BE2C (cell line): Measurements from ENCODE around the gene RAPGEF1.

Experiments used
- DNase-seq: peaks from one replicate; pipeline ENCODE4 v3.0.0-alpha.2; 2020
- H3K27me3 ChIP-seq: fragments of 250-450 bp; sonication (Bioruptor Pico); 2 replicates; pipeline ENCODE4 v1.5.1; 2020; ENCODE audit warnings: mild to moderate bottlenecking
- H3K36me3 ChIP-seq: fragments of 250-450 bp; sonication (Bioruptor Pico); 2 replicates; pipeline ENCODE4 v1.5.1; 2020; ENCODE audit warnings: mild to moderate bottlenecking
- H3K4me1 ChIP-seq: fragments of 250-450 bp; sonication (Bioruptor Pico); 2 replicates; pipeline ENCODE4 v1.5.1; 2020
- H3K4me3 ChIP-seq: 2 replicates; pipeline ENCODE4 v1.5.1; 2011; ENCODE audit warnings: low read depth, low read length
- H3K9me3 ChIP-seq: fragments of 250-450 bp; sonication (Bioruptor Pico); 2 replicates; pipeline ENCODE4 v1.5.1; 2020
- TF ChIP-seq, protein P1 (sequence below): IDR thresholded peaks from 2 replicates; pipeline ENCODE4 v1.5.1; 2012; ENCODE audit warnings: mild to moderate bottlenecking, low read depth, low read length

RAPGEF1 gene

DNA sequence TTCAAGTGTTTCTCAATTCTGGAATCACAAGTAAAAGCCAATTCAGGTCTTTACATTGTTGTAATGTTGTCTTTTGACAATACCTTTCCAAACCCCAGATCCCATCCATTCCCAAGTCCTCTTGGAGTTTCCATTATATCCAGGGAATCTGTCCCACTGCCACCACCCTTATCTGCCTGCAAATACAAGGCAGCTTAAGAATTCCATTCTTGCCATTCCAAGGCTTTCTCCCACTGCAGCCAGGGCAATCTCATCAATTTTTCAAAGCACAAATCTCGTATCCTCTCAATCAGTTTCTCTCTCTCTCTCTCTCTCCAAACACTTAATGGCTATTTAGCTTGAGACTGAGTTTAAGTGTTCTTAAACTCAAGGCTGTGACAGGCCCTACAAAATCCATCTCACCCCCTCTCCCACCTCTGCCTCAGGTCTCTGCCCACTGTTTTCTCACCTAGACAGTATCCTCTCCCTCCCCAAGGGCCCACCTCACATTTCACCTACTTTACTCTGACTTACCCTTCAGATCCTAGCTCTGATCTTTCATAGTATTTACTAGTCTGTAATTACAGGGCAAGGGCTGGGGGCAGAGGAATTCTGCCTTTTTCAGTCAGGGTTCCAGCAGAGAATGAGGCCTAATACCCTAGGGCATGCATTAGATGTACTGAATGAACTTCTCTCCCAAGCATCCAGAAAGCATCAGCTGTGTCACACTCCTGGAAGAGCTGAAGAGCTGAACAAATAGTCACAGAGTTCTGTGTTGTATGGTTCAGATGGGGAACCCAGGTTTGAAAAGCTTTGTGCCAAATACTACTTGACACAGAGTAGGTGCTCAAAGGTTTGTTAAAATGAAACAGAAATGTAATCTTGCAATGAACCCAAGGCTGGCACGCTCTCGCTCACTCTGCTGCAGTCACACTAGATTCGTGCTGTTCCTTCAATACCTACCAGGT, 46.0 kb downstream of the RAPGEF1 start:
- TF ChIP-seq, protein P1, sequence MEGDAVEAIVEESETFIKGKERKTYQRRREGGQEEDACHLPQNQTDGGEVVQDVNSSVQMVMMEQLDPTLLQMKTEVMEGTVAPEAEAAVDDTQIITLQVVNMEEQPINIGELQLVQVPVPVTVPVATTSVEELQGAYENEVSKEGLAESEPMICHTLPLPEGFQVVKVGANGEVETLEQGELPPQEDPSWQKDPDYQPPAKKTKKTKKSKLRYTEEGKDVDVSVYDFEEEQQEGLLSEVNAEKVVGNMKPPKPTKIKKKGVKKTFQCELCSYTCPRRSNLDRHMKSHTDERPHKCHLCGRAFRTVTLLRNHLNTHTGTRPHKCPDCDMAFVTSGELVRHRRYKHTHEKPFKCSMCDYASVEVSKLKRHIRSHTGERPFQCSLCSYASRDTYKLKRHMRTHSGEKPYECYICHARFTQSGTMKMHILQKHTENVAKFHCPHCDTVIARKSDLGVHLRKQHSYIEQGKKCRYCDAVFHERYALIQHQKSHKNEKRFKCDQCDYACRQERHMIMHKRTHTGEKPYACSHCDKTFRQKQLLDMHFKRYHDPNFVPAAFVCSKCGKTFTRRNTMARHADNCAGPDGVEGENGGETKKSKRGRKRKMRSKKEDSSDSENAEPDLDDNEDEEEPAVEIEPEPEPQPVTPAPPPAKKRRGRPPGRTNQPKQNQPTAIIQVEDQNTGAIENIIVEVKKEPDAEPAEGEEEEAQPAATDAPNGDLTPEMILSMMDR = no peak
- H3K4me1 ChIP-seq = peaks cover 3% of the 10 kb centered on the region
- no peak for DNase-seq
- no peaks in the 10 kb centered on the region for H3K36me3 ChIP-seq
- no peak overlapping the region for H3K4me3 ChIP-seq
- H3K9me3 ChIP-seq = no peaks in the 10 kb centered on the region
- H3K27me3 ChIP-seq = no peaks in the 10 kb centered on the region

DNA sequence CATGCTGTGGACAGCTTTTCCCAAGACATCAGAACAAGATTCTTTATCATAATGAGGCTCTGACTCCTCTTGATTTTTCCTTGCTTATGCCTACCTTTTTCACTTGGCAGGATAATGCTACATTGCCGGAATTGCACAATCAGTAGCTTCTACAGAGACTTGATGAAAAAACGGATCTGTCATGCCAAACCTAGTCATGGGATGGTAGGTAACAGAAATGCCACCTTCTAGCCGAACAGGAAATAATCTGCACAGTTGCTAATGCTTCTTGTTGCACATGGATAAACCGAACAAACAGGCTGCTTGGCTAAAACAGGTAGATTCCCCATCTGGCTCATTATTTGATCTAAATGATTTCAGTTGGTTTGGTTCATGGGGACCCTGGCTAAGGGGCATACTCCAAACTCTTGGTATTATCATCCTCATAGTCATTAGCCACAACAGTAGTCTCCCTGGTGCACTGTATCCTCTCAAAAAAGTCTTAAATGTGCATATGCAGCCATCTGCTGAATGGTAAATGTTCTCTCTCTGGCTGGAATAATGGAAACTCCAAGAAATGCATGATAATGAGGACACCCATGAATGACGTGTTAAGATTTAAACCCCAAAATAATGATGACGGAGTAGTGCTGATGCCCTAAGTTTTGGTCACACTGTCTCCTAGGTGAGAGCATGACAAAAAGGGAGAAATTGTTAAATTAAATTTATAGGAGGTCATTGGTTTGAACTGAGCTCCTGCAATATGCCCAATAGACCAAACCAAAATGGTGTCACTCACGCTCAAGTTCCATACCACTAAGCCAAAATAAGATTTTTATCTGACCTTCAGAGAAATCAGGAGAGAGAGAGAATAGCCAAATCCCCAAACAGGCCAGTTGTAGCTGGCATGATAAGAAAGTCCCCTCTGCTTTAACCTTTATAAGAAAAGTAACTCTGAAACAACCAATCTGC, 47.0 kb downstream of the RAPGEF1 start:
- Histone ChIP-seq H3K9me3 (no peaks in the 10 kb centered on the region), H3K27me3 (no peaks in the 10 kb centered on the region), H3K4me1 (no peaks in the 10 kb centered on the region; the same call in none of the 2 replicates), H3K4me3 (no peak overlapping the region), H3K36me3 (no peaks in the 10 kb centered on the region)
- TF ChIP-seq, protein P1 = no peak
- DNase-seq = no peak

DNA sequence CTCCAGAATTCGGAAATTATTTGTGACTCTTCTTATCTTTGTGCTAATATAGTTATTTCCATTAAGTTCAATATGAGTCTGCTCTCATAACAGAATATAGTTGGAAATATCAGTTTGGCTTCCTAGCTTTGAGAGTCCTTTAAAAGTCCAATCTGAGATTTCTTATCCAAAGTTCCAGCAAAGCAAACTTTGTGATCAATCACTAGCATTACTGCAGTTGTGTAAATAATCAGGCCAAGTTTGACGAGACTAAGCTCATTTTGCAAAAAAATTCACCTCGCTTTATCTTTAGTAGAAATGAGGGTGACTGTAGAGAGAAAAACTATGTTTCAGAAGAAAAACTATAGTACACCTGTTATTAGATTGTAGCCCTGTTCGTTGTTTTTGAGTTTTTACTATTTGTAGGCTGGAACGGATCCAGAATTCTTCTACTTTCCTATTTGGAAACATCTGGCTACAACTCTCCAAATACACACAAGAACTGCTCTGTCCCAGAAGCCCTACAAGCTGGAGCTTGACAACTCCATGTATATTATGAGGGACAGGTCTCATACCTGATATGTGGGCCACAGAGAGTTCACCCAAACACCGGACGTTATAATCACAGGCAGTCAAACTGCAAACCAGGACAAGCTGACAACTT, 47.8 kb downstream of the RAPGEF1 start:
- Histone ChIP-seq H3K4me1 (no peaks in the 10 kb centered on the region; the same call in none of the 2 replicates), H3K36me3 (no peaks in the 10 kb centered on the region), H3K27me3 (no peaks in the 10 kb centered on the region), H3K9me3 (no peaks in the 10 kb centered on the region), H3K4me3 (no peak overlapping the region)
- TF ChIP-seq, protein P1 = no peak
- DNase-seq = no peak

DNA sequence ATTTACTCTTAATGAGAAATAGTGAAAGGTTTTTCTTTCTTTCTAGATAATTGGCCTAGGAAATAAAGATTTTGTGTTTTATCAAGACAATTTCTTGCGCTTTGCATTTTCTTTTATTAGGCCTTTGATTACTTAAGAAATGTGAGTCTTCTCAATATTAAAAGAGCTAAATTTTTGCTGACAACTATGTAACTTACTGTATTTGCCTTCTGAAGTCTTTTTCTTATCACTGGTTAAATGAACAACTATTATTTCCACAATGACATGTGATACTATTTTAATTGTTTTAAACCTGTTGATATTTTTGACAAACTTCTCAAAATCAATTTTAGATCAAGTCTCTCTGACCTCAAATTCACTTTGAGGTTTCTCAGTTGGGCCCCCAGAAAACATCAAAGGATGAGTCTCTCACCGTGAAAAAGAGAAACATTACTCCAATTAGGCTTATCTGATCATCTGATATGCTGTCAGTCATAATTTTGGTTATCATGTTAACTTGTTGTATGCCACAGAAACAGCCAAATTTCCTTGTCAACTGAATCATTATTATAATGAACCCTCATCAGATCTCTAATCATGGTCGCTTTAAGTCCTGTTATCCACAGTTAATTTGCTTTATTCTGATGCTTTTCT, 48.8 kb downstream of the RAPGEF1 start:
- Histone ChIP-seq H3K36me3 (no peaks in the 10 kb centered on the region), H3K9me3 (no peaks in the 10 kb centered on the region), H3K4me1 (no peaks in the 10 kb centered on the region; the same call in none of the 2 replicates), H3K27me3 (no peaks in the 10 kb centered on the region), H3K4me3 (no peak overlapping the region)
- DNase-seq = no peak
- TF ChIP-seq, protein P1 = no peak

DNA sequence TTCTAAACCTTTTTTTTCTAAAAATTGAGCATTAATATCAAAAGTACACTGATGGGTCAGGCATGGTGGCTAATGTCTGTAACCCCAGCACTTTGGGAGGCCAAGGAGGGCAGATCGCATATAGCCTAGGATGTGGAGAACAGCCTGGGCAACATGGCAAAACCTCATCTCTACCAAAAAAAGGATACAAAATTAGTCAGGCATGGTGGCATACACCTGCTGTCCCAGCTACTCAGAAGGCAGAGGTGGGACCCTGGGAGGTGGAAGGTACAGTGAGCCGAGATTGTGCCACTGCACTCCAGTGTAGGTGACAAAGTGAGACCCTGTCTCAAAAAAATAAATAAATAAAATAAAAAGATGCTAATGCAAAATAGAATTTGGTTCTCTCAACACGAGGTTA, 49.4 kb downstream of the RAPGEF1 start:
- Histone ChIP-seq H3K9me3 (no peaks in the 10 kb centered on the region), H3K36me3 (no peaks in the 10 kb centered on the region), H3K4me1 (no peaks in the 10 kb centered on the region; the same call in none of the 2 replicates), H3K27me3 (no peaks in the 10 kb centered on the region), H3K4me3 (no peak overlapping the region)
- DNase-seq = no peak
- TF ChIP-seq, protein P1 = no peak
